Measurements from ENCODE around the gene PLA2G2C.
"Not testable (repeated sequence)": the region's sequence is repeated elsewhere in the genome, so short reads cannot be mapped to it uniquely, and the experiment has no call there.

PLA2G2C gene, protein sequence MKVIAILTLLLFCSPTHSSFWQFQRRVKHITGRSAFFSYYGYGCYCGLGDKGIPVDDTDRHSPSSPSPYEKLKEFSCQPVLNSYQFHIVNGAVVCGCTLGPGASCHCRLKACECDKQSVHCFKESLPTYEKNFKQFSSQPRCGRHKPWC

DNA sequence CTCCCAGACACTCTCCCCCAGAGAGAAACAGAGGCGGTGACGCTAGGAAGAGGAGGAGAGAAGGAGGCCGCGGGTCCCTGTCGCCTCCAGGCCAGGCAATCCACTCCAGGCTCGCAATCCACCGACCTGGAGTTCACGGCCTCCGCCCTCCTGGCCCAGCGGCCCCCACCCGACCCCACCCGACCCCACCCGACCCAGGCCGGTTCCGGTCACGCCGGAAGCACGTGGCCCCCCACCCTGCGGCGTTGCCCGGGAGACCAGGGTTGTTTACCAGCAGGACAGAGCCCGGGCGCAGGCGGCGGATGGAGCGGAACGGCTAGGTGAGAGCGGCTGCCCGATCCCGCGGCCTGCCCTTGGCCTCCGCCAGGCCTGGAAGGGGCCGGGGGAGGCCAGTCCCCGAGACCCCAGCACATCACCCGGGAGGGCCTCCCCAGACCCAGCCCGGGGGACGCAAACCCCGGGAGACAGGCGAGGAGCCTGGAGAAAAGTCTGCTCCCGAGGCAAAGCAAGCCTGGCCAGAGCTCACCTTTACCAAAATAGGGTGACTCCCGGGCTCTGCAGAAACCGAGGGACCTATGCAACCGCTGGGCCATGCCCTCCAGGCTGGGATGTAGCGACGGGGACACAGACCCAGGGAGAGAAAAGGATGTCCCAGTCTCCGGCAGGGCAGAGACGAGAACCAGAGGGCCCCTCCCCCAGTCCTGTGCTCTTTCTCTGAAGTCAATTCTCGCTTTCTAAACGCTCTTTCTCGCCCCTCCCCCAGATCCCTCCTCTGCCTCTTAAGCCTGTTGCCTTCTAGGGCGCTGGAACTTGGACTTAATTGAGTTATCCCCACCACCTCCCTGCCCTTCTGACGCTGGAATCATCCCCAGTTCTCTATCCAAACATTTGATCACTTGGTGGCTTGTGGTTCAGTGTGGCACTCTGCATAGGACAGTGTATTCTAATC, at the start of gene PLA2G2C, which contains the start of gene UBXN10:
TSS of gene PLA2G2C (minus strand) at position 685 of the 949 bp plus-strand sequence. CDS start 9,155 bp downstream, outside the sequence.
TSS of gene UBXN10 (plus strand) at position 263 of the 949 bp plus-strand sequence. CDS start 4,466 bp downstream, outside the sequence.
- Mint-ChIP-seq H3K4me1 (peaks cover 63% of the 10 kb centered on the region), H3K9me3 (no peaks in the 10 kb centered on the region), H3K27me3 (ENCODE audit: low read depth, poor library complexity) (peaks cover 3% of the 10 kb centered on the region), H3K27ac (peak within 1 kb of the TSS; percentile 47), H3K4me3 (peak within 1 kb of the TSS; percentile 89), H3K36me3 (ENCODE audit: low read depth) (no peaks in the 10 kb centered on the region)
- peak; percentile 82 for DNase-seq
- TF ChIP-seq, protein P1, sequence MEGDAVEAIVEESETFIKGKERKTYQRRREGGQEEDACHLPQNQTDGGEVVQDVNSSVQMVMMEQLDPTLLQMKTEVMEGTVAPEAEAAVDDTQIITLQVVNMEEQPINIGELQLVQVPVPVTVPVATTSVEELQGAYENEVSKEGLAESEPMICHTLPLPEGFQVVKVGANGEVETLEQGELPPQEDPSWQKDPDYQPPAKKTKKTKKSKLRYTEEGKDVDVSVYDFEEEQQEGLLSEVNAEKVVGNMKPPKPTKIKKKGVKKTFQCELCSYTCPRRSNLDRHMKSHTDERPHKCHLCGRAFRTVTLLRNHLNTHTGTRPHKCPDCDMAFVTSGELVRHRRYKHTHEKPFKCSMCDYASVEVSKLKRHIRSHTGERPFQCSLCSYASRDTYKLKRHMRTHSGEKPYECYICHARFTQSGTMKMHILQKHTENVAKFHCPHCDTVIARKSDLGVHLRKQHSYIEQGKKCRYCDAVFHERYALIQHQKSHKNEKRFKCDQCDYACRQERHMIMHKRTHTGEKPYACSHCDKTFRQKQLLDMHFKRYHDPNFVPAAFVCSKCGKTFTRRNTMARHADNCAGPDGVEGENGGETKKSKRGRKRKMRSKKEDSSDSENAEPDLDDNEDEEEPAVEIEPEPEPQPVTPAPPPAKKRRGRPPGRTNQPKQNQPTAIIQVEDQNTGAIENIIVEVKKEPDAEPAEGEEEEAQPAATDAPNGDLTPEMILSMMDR (IDR thresholded peaks at IDR 0.05), result no peak

DNA sequence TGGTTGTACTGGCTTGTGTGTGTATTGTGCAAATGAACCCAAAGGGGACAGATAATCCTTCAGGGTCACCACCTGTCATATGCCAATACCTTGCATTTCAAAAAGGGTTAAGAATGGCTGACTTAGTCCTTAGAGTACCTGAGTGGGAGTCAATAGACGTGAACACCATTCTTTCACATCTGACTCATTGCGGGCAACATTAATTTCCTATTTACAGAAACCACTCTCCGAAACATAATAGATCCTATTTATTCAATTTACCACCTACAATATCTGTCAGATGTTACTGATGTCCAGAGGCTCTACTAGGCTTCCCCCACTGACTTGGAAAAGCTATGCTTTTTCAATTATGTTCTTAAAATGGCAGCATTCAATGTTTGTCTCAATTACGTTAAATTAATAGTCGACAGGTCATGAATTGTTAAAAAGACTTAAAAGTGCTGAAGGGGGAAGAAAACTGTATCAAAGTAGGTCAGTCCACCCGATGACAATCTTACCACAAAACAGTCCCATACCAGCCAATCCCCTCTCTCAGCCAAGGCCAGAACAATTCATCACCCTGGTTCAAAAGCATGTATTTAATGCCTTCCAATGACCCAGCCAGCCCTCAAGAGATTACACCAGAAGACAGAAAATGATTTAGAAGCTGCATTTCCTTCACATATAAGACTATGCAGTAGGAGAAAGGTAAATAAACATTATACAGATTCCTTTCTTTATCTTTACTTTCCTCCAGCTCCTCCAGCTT, 48.6 kb upstream of the PLA2G2C start:
- Mint-ChIP-seq H3K9me3 (peaks cover 3% of the 10 kb centered on the region), H3K4me3 (no peak overlapping the region), H3K27me3 (ENCODE audit: low read depth, poor library complexity) (peaks cover 9% of the 10 kb centered on the region), H3K4me1 (peaks cover 66% of the 10 kb centered on the region), H3K36me3 (ENCODE audit: low read depth) (no peaks in the 10 kb centered on the region), H3K27ac (peak overlapping the region; percentile 5)
- no peak for DNase-seq
- TF ChIP-seq, protein P1 (IDR thresholded peaks at IDR 0.05), result no peak

DNA sequence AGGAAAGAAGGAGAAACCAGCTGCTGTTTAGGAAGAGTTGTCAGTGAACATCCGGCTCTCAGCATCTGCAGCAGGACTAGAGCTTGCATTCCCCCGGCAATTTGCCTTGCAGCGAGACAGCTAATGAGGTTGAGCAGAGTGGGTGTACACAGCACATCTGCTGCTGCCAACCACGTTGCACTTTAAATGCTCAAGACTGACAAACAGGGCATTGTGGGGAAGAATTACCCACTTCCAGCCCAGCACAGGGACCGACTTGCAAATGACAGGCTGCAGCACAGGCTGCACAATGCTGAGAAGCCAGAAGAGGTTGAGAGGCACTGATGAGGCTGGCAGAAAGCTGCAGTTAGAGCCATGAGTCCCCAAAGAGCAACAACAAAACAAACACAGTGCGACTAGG, 47.5 kb upstream of the PLA2G2C start:
- Mint-ChIP-seq H3K27ac (peak overlapping the region; percentile 56), H3K27me3 (ENCODE audit: low read depth, poor library complexity) (peaks cover 8% of the 10 kb centered on the region), H3K4me1 (peaks cover 66% of the 10 kb centered on the region), H3K4me3 (peak overlapping the region; percentile 24), H3K36me3 (ENCODE audit: low read depth) (no peaks in the 10 kb centered on the region), H3K9me3 (peaks cover 3% of the 10 kb centered on the region)
- TF ChIP-seq, protein P1 (IDR thresholded peaks at IDR 0.05), result no peak
- DNase-seq, result no peak

DNA sequence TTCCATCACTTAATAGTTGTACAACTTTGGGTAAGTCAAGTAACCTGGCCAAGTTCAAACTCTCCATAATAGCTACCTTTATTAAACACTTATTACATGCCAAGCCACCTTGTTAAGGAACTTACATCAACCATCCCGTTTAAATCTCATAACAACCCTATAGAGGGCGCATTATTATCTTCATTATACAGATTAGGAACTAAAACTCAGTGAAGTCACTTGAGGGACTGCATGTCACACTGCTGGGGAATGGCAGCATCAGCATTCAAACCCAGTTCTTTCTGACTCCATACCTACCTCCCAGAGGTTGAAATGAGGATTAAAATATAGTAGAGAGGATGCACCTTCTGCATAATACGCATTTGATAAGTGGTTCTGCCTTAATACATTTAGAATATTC, 47.1 kb upstream of the PLA2G2C start:
- TF ChIP-seq, protein P1 (IDR thresholded peaks at IDR 0.05), result peak; percentile 21
- H3K9me3 Mint-ChIP-seq, result peaks cover 3% of the 10 kb centered on the region
- H3K4me1 Mint-ChIP-seq, result peaks cover 66% of the 10 kb centered on the region
- no peak overlapping the region for H3K4me3 Mint-ChIP-seq
- peaks cover 13% of the 10 kb centered on the region for H3K27me3 Mint-ChIP-seq (ENCODE audit: low read depth, poor library complexity)
- no peak for DNase-seq
- H3K27ac Mint-ChIP-seq, result no peak overlapping the region
- no peaks in the 10 kb centered on the region for H3K36me3 Mint-ChIP-seq (ENCODE audit: low read depth)

DNA sequence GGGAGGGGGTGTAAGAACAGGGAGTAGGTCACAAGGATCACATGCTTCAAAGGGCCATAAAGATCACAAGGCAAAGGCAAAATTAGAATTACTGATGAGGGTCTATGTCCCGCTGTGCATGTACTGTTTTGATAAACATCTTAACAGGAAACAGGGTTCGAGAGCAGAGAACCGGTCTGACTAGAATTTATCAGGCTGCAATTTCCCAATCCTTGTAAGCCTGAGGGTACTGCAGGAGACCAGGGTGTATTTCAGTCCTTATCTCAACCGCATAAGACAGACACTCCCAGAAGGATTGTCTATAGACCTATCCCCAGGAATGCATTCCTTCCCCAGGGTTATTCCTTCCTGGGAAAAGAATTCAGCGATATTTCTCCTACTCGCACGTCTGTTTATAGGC, 46.2 kb upstream of the PLA2G2C start:
- Mint-ChIP-seq H3K27me3 (ENCODE audit: low read depth, poor library complexity) (peaks cover 19% of the 10 kb centered on the region), H3K27ac (peak overlapping the region; percentile 45), H3K4me1 (peaks cover 62% of the 10 kb centered on the region)
- H3K4me3 Mint-ChIP-seq; H3K36me3 Mint-ChIP-seq (ENCODE audit: low read depth); H3K9me3 Mint-ChIP-seq; DNase-seq: not testable (repeated sequence)

DNA sequence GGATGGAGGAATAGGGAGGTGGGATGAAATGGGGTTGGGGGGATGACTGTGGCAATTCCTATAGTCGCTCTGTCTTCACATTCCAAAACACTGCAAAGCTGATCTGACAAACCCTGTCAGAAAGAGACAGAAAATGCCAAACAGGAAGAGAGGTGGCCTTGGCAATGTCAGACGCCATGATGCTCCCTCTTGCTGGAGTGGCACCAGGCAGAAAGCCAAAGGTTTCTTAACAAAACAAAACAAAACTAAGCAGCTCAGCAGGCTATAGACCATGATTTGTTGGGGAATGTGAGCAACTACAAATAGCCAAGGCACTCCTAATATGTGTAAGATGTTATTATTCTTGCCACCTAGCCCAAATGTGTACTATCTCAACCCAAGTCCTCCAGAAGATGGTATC, 42.9 kb upstream of the PLA2G2C start:
- H3K27ac Mint-ChIP-seq, result no peak overlapping the region
- peaks cover 3% of the 10 kb centered on the region for H3K9me3 Mint-ChIP-seq
- TF ChIP-seq, protein P1 (IDR thresholded peaks at IDR 0.05), result no peak
- H3K4me1 Mint-ChIP-seq, result peaks cover 33% of the 10 kb centered on the region
- H3K36me3 Mint-ChIP-seq (ENCODE audit: low read depth), result no peaks in the 10 kb centered on the region
- no peak overlapping the region for H3K4me3 Mint-ChIP-seq
- no peak for DNase-seq
- H3K27me3 Mint-ChIP-seq (ENCODE audit: low read depth, poor library complexity), result peaks cover 37% of the 10 kb centered on the region
